Measurements from ENCODE around the gene GATB.

GATB gene, protein sequence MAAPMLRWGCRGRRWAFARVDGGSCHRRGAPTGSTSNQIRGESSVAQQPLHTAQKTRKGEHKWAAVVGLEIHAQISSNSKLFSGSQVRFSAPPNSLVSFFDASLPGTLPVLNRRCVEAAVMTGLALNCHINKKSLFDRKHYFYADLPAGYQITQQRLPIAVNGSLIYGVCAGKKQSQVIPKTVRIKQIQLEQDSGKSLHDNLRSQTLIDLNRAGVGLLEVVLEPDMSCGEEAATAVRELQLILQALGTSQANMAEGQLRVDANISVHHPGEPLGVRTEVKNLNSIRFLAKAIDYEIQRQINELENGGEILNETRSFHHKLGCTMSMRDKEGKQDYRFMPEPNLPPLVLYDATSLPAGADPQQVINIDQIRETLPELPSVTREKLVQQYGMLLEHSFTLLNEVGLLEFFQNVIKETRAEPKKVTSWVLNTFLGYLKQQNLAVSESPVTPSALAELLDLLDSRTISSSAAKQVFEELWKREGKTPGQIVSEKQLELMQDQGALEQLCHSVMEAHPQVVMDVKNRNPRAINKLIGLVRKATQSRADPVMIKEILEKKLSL

DNA sequence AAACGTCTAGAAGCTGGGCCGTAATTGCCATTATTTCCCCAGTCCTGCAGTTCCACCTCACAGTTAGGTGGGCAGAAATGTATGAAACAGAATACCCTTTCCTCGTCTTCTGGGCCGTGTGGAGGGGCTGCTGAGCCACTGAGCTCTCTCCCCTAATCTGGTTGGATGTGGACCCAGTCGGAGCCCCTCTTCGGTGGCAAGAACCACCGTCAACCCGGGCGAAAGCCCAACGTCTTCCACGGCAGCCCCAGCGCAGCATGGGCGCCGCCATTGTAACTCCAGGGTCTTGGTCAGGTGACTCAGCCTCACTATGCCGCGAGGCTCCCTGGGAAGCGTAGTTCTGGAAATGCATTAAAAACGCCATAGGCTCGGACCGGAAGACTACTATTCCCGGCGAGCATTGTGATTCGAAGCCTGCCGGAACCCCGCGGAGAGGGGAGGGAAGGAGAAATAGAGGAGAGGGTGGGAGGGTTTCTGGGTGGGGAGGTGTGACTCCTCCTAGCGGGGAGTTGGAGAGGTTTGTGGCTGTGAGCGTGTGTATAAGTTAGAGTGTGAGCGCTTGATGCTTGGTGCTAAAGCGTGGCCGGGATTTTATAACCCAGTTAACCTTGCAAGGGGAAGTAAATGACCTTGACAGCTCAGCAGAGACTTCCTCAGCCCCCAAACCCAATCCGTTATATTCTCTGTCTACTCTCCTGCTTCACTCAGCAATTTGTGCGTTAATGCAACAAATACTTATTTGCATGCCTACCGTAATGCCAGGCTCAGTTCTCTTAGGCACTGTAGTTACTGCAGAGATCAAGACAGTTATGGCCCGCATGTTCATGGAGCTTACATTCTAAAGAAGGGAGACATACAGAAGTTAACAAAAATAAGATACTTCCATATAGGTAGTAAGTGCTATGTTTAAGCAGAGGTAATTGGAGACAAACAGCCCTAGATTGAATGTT, at the start of gene GATB:
TSS of gene GATB (minus strand) at position 296 of the 950 bp plus-strand sequence. CDS start at position 271, 25 bp downstream.
- peak; percentile 90 for DNase-seq (ENCODE audit: low read depth)

DNA sequence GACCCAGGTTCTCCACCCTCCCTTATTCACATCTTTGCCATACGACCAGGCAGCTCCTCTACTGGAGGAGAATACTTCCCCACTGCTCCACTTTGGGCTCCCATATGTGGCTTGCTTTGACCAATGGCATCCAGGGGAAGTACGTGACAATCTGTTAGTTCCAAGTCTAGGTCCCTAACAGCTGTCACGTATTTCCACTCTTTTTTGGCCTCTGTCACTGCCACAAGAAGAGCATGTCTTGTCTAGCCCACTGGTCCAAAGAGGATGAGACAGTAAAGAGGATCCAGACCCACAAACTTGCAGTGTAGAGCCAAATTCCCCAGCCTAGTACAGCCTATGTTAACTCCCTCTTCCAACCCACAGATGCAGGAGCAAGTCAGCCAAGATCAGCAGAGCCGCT, 49.7 kb upstream of the GATB start:
- DNase-seq (ENCODE audit: low read depth): no peak

DNA sequence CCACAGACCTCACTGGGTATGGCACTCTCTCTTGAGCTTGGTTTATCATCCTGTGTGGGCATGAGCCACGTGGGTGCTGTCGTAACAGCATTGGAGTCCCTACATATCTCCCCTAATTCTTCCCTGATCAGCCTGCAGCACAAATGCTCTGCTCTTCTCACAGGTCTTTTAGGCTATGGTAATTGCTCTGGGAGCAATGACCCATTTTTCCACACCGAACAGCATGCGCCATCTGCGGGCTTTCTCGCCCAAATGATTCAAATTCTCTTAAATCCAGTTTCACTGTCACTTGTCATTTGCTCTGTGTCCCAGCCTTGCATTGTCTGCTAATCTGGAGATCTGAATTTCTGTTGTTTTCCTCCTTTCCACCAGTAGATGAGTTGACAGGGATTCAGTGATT, 48.9 kb upstream of the GATB start:
- no peak for DNase-seq (ENCODE audit: low read depth)

DNA sequence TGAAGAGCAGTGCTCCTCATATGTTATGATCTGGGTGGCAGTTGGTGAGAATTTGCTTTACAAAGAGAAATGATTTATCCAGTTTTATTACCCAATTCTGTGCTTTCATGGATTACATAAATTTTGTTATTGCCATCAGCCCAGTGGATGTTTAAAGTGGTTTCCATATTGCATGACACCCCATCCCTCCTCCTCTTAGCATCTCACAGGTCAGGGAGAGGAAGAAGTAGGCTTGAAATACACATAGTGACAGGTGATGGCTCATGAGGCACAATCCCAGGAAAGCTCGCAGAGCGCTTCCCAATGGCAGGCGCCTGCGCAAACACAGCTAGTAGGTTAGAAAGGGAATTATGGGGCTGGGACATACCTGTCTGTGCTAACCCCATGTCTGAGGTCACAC, 47.7 kb upstream of the GATB start:
- DNase-seq (ENCODE audit: low read depth): no peak

DNA sequence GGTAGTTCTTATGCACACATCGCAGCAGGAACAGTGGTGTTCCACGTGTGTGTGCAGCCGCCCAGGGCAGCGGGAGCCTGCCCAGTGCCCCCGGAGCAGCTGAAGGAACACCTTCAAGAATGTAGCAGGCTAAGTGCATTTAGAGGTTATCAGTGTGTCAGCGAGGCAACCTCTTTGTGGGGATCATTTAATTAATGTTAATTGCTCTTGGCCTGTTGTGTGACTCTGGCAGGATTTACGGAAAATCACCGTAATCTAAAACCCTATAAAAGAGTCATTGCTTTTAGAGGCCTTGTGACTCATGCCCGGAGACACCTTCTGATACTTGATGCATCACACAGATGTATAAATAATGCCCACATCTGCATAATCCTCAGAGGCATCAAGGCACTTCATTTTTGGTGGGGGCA, 47.3 kb upstream of the GATB start:
- no peak for DNase-seq (ENCODE audit: low read depth)

DNA sequence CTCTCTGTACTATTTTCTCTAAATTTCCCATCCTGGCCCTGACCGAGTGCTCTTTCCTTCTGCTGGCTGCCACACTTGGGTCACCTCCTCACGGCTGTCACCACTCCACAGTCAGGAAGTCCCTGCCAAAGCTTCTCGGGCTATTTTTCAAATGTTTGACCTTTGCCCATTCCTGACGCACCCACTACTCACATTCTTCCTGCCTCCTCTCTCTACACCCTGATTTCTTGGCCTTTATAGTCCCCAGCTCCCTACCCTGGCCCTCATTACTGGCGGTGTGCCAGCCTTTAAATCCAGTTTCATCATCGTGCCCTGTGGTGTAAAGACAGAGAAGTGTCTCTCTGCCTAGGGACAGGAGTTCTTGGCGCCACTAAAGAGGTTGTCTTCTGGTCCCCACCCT, 46.4 kb upstream of the GATB start:
- DNase-seq (ENCODE audit: low read depth): no peak

DNA sequence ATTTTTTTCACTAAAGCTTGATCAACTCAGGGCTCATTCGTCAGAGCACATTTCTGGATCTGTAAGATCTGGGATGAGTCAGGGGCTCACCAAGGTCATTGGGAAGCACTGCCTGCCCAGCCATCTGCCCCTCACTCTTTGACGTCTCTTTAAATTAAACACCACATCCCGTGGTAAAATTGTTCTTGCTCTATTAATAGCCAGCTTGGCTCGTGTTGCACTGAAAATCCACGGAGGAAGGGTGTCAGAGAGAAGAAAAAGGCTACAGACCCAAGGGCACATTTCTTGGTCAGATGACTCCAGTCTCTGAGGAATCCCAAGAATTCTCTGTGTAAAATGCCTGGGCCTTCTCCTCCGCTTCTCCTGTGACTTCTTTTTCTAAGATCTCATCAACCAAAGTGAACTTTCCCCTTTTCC, 45.7 kb upstream of the GATB start:
- no peak for DNase-seq (ENCODE audit: low read depth)

DNA sequence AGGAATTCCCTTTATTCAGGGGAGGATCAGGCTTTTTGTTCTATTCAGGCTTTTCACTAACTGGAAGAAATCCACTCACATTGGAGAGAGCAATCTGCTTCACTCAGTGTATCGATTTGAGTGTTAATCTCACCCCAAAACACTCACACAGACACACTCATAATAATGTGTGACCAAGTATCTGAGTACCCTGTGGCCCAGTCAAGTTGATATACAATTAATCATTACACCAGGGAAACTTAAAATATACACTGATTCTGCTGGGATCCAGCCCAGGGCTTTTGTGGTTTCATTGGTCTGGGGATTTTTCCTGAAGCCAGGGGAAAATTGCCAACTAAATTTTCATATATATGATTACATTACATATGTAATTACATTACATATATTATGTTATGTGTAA, 44.0 kb upstream of the GATB start:
- no peak for DNase-seq (ENCODE audit: low read depth)

DNA sequence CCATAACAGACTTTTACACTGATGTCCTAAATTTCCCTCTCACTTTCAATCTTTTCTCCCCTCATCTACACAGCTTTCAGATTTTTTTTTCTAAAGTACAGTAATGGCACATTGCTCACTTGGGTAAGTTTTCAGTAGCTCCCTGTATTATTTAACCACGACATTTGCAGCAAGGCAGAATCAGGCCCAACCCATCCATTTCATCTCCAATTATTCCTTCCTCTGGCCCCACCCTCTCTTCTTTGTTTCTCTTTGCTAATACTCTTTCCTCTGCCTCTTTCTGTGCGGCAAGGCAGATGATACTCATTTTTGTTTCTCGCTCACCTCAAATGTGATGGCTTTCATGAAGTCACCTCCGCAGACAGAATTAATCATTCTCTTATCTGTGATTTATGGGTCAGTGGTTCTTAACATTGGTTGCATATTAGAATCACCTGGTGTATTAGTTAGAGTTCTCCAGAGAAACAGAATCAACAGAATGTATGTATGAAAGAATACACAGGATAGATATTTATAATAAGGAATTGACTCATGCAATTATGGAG, 43.4 kb upstream of the GATB start:
- no peak for DNase-seq (ENCODE audit: low read depth)

DNA sequence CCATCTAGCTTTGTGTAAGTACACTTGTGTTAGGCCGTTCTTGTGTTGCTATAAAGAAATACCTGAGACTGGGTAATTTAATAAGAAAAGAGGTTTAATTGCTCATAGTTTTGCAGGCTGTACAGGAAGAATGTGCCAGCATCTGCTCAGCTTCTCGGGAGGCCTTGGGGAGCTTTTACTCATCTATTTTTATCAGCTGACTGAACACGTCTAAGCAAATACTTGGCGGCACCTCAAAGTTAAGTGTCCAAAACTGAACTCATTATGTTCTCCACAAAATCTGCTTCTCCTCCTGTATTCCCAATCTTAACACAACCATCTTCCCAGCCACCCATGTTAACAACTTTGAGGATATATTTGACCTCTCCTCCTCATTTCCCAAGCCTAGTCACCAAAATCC, 42.4 kb upstream of the GATB start:
- DNase-seq (ENCODE audit: low read depth): no peak

DNA sequence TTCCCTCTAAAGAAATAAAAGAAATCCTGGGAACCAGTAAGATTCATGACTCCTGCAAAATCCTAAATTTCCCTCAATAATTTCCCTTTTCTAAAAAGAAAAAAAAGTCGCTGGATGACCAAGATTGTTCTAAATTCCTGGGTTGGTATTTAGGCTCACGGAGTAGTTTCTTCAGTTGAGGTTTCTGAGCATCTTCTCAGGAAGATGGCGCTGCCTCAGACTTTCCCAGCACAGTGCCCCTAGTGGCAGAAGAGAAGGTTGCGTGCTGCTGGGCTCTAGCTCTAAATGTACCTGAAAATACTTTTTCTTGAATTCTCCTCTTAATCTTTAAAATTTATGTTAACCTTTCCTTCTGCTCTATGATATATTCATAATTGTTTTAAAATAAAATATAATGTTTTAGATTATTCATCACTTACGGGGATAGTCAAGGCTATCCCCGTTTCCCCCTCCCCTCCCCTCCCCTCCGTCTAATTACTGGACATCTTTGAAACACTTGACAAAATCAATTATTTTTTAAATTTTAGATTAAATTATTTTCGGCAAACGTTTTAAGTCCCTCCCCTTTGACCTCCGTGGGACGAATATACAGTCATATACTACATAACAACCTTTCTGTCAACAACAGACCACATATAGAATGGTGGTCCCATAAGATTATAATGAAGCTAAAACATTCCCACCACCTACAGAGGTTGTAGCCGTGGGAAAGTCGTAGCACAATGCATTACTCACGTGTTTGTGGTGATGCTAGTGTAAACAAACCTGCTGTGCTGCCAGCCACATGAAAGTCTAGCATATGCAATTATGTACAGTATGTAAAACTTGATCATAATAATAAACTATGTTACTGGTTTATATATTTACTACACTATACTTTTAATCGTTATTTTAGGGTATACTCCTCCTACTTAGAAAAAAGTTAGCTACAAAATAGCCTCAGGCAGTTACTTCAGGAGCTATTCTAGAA, 41.0 kb upstream of the GATB start:
- DNase-seq (ENCODE audit: low read depth): peak; percentile 9

DNA sequence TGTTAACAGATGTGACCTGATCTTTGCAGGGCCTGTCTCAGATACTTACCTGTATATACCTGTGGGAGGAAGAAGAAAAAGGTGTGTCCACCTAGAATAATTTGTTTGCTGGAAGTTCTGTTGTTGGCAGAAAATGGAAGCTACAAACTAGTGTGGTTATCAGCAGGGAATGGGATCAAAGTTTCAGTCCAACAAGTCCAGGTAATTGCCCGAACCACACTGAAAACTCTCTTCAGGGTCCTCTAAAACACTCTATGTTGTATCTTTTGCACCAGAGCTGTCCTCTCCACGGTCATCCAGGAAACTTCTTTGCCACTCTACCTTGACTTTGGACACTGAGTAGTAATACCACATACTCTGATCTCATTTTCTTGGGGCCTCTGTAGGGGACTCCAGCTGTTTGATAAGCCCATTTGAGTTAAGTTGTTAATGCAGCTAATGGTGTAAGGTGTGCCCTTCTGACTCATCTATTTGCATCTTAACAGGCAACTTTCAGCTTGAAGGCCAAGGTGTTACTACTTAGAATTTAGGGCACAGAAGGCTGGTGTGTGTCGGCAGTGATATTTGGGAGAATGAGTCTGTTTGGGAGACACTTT, 38.7 kb upstream of the GATB start:
- no peak for DNase-seq (ENCODE audit: low read depth)

DNA sequence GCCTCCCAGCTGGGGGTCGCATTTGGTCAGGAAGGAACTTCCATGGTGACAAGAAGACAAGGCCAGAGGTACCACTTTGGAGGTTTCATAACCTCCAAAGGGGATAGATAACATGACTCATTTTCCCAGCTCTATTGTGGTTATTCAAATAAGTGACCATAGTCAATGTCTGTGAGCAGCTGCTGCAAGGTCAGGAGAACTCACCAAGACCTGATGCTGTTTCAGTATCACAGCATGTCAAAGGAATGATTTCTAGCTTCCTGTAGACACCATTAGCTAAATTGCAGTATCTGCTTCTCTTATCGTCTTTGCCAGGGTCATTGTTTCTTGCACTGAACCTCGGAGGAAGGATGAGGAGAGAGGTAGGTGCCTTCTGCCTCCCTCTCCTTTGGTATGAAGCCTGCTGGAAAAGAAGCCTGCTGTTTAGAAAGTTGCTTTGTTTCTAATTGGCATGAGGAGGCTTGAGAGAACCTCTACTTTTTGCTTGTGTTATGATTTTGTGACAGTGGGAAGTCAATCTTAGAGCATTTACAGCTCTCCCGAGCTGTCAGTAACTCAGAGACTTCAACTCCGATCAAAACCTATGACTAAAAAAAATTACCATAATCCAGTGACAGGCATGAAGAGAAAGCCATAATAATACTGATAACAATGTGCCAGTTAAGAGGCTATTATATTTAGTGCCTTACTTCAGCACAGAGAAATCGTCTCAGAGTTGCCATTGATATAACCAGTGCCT, 38.0 kb upstream of the GATB start:
- DNase-seq (ENCODE audit: low read depth): no peak

DNA sequence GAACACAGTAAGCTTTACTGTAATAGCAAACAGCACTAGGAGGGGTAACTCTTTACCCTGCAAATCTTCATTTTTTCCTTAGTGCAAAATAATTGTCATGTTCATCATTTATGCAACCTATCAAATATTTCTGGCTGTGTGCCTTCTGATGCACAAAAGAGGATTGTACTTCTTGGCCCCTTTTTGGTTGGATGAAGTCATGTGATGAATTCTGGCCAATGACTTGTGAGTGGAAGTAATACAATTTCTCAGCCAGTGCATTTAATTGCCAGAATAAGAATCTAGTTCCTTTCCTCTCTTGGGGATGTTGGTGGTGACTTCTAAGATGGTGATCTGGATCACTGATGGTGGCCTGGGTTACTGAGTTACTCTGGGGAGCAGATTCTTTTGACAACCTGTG, 37.0 kb upstream of the GATB start:
- no peak for DNase-seq (ENCODE audit: low read depth)

DNA sequence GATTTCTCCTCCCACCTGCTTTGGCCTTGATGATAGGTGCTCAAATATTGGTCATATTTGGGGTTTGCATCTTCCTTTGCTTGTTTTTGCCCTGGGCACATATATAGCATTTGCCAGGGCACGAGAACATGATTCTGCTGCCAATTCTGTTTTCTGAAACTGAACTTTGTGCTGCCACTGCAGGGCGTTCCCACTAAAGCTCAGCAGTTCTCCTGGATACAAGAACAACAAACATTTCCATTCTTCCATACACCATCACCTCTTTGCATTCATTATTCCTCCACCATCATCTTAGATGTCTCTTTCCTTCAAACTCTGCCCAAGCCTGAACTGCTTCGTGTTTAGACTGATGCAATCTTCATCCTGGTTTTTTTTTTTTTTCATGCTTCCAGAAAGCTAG, 36.3 kb upstream of the GATB start:
- DNase-seq (ENCODE audit: low read depth): no peak

DNA sequence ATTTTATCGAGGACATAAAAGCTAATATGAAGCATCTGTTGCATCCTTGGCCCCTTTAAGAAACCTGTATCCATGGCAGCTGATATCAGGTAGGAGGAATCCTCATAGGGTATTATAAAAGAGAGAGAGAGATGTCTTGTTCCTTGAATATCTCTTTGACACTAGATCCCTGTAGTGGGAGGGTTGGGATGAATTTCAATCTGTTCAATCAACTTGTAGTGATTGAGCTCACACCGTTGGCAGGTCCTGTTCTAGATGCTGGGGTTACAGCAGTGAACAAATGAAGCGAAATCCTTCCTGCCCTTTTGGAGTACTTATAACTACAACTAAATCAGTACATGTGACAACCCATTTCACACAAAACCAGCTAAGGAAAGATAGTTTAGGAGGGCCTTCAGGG, 35.3 kb upstream of the GATB start:
- no peak for DNase-seq (ENCODE audit: low read depth)

DNA sequence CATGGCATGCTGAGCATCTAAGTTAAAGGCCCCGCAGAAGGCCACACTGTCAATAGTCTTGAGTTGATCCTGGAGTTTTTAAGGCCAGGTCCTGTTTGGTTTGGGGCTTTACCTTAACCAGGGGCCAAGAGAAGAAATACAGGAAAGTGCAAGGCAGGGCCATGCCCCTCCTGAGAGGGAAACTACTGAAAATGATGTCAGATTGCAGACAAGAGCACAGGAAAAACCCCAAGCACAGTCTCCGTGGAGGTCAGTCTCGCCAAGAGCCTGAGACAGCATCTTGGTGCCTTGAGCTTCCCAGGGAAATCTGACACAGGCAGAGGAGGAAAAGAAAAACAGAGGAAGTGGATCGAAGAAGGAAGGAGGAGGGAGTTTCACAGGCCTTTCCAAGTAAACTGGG, 32.2 kb upstream of the GATB start:
- no peak for DNase-seq (ENCODE audit: low read depth)

DNA sequence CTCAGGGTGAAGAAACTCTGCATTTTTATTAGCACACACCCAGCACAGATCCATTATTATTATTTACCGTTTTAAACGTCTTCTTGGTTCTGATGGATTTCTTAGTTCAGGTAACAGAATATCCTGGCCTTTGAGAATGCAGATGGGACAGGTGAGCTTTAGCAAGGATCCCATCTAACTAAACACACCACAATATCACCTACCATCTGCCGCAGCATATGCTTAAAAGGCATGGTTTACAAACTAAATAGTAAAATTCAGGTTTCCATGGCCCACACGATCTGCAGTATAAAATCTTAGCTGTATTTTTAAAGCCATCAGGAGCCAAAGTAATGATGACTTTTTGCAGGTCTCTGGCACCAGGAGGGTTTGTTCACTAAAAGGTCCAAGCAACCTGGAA, 31.7 kb upstream of the GATB start:
- no peak for DNase-seq (ENCODE audit: low read depth)

DNA sequence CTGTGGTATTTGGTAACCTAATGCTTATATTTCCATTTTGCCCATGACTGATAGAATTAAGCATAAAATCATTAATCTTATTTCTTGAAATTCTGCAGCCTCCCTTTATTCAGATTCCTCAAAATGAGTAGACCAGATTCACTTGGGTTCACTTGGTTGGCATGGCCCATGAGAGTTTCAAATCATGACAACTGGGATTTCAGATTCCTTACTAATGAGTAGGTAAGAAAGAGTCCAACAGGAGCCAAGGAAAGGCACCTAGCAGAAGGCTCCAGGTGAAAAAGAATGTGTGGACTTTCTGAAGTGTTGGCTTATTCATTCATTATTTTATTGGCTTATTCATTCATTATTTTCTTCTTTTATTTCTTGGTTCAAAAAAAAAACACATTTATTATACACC, 27.2 kb upstream of the GATB start:
- no peak for DNase-seq (ENCODE audit: low read depth)

DNA sequence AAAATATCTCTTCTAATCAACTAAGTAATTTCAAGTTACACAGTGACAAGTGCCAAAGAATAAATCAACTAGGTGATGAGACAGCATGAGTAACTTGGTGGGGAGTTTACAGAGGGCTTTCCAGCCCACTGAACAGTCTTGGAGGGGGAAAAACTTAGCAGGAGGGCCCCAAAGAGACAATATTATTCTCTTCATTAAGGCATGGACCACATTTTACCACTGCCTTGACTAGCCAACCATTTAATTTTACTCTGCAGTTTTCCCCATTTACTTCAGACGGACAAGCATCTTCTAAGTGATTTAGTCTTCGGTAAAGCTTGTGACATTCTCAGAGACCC, 25.3 kb upstream of the GATB start:
- DNase-seq (ENCODE audit: low read depth): no peak
